KOPT-K1 (cell line): ENCODE measurements around the gene MEGF10.

ENCODE experiments used
- H3K27ac ChIP-seq: fragments of 200-600 bp; sonication (generic); 2 replicates; pipeline ENCODE4 v1.5.1; 2016; ENCODE audit warnings: antibody characterized with exemption, mild to moderate bottlenecking, low read depth, low read length; ENCODE audit not compliant: poor library complexity, severe bottlenecking
- H3K36me3 ChIP-seq: fragments of 200-600 bp; sonication (generic); 2 replicates; pipeline ENCODE4 v1.5.1; 2017; ENCODE audit warnings: antibody characterized with exemption, mild to moderate bottlenecking, low read length, moderate library complexity; ENCODE audit not compliant: insufficient read depth
- H3K9me3 ChIP-seq: fragments of 200-600 bp; sonication (generic); 2 replicates; pipeline ENCODE4 v1.5.1; 2017; ENCODE audit warnings: antibody characterized with exemption, low read length, mild to moderate bottlenecking; ENCODE audit not compliant: insufficient read depth, poor library complexity, severe bottlenecking

Gene MEGF10

GRCh38 chr5:127498548-127498947, 208.0 kb downstream of the MEGF10 start:
- no peaks in the 10 kb centered on the region for H3K9me3 ChIP-seq
- H3K36me3 ChIP-seq, result no peaks in the 10 kb centered on the region
- H3K27ac ChIP-seq, result no peak overlapping the region

GRCh38 chr5:127505905-127506304, 215.3 kb downstream of the MEGF10 start:
- no peaks in the 10 kb centered on the region for H3K9me3 ChIP-seq
- H3K27ac ChIP-seq, result no peak overlapping the region
- H3K36me3 ChIP-seq, result no peaks in the 10 kb centered on the region

- H3K36me3 ChIP-seq, result no peaks in the 10 kb centered on the region
- H3K27ac ChIP-seq, result no peak overlapping the region
- no peaks in the 10 kb centered on the region for H3K9me3 ChIP-seq
Measured at GRCh38 chr5:127506616-127507015, 216.0 kb downstream of the MEGF10 start.

GRCh38 chr5:127508644-127509373, 218.2 kb downstream of the MEGF10 start:
- no peaks in the 10 kb centered on the region for H3K9me3 ChIP-seq
- no peaks in the 10 kb centered on the region for H3K36me3 ChIP-seq
- no peak overlapping the region for H3K27ac ChIP-seq
